Neural progenitor cell (in vitro differentiated cells): ENCODE data around the gene DNAH14. TPM values are rescaled to one million over a fixed set of nuclear protein-coding genes. Genes with fewer than 3 reads are reported as not detected.
A peak's percentile ranks its signal among the peaks of the same experiment; 100 is the strongest.
"Not testable (repeated sequence)": the region's sequence is repeated elsewhere in the genome, so short reads cannot be mapped to it uniquely, and the experiment has no call there.

Experiments
- DNase-seq: peaks from one replicate; pipeline ENCODE4 v3.0.0-alpha.2; 2016; ENCODE audit warnings: low spot score
- H2AFZ ChIP-seq: fragments of 200-600 bp; sonication (generic); replicated peaks from 2 replicates; pipeline ENCODE4 v1.6.1; 2016; ENCODE audit warnings: antibody characterized with exemption
- H3F3A ChIP-seq: fragments of 200-600 bp; sonication (generic); 2 replicates; pipeline ENCODE4 v1.6.1; 2016; ENCODE audit warnings: antibody characterized with exemption, low read depth
- H3K27ac ChIP-seq: fragments of 200-600 bp; sonication (generic); 2 replicates; pipeline ENCODE4 v1.5.1; 2016; ENCODE audit warnings: mild to moderate bottlenecking
- H3K27me3 ChIP-seq: fragments of 200-600 bp; sonication (generic); 2 replicates; pipeline ENCODE4 v1.6.1; 2016; ENCODE audit warnings: mild to moderate bottlenecking, moderate library complexity
- H3K36me3 ChIP-seq: fragments of 200-600 bp; sonication (generic); 2 replicates; pipeline ENCODE4 v1.5.1; 2016
- H3K4me1 ChIP-seq: fragments of 200-600 bp; sonication (generic); 2 replicates; pipeline ENCODE4 v1.6.1; 2016; ENCODE audit warnings: mixed run types
- H3K4me2 ChIP-seq: fragments of 200-600 bp; sonication (generic); 2 replicates; pipeline ENCODE4 v1.6.1; 2016
- H3K4me3 ChIP-seq: fragments of 200-600 bp; sonication (generic); 2 replicates; pipeline ENCODE4 v1.5.1; 2016
- H3K79me2 ChIP-seq: fragments of 200-600 bp; sonication (generic); 2 replicates; pipeline ENCODE4 v1.6.1; 2016; ENCODE audit warnings: low read depth
- H3K9ac ChIP-seq: fragments of 200-600 bp; sonication (generic); 2 replicates; pipeline ENCODE4 v1.6.1; 2016
- H3K9me3 ChIP-seq: fragments of 200-600 bp; sonication (generic); 2 replicates; pipeline ENCODE4 v1.5.1; 2016; ENCODE audit warnings: low read depth
- H4K20me1 ChIP-seq: fragments of 200-600 bp; sonication (generic); 2 replicates; pipeline ENCODE4 v1.6.1; 2016; ENCODE audit warnings: low read depth
- H3K27ac Mint-ChIP-seq: 3 replicates; pipeline ENCODE4 v1.8.0; 2021; ENCODE audit warnings: mixed read lengths
- H3K27me3 Mint-ChIP-seq: 2 replicates; pipeline ENCODE4 v1.8.0; 2022; ENCODE audit warnings: low read depth, mild to moderate bottlenecking, inconsistent platforms, moderate library complexity, mixed read lengths; ENCODE audit not compliant: insufficient read depth
- H3K36me3 Mint-ChIP-seq: 3 replicates; pipeline ENCODE4 v1.8.0; 2021; ENCODE audit warnings: mixed read lengths
- H3K4me1 Mint-ChIP-seq: 3 replicates; pipeline ENCODE4 v1.8.0; 2021; ENCODE audit warnings: mixed read lengths
- H3K4me3 Mint-ChIP-seq: 3 replicates; pipeline ENCODE4 v1.8.0; 2021; ENCODE audit warnings: mild to moderate bottlenecking, moderate library complexity, mixed read lengths
- H3K9me3 Mint-ChIP-seq: 3 replicates; pipeline ENCODE4 v1.8.0; 2020; ENCODE audit warnings: mixed read lengths
- EZH2 ChIP-seq: fragments of 200-600 bp; sonication (generic); IDR thresholded peaks from 2 replicates; pipeline ENCODE4 v1.6.1; 2017; ENCODE audit warnings: antibody characterized with exemption, mild to moderate bottlenecking, moderate library complexity
- EZH2phosphoT487 ChIP-seq: fragments of 200-600 bp; sonication (generic); IDR thresholded peaks from 2 replicates; pipeline ENCODE4 v1.6.1; 2017; ENCODE audit warnings: antibody characterized with exemption
- total RNA-seq: library from RNA; depleted of rRNA; stranded (reverse); fragments of >200 nt; gene quantifications from 2 replicates; pipeline ENCODE4 v1.2.3, GENCODE V29; 2015; ENCODE audit warnings: low replicate concordance
- TF ChIP-seq, protein P1 (sequence below): fragments of 200-600 bp; sonication (generic); IDR thresholded peaks from 2 replicates; pipeline ENCODE4 v1.5.1; 2017; ENCODE audit warnings: antibody characterized with exemption, mild to moderate bottlenecking

The DNAH14 gene
- total RNA-seq = 64.8 and 118 TPM in 2 replicates

DNA sequence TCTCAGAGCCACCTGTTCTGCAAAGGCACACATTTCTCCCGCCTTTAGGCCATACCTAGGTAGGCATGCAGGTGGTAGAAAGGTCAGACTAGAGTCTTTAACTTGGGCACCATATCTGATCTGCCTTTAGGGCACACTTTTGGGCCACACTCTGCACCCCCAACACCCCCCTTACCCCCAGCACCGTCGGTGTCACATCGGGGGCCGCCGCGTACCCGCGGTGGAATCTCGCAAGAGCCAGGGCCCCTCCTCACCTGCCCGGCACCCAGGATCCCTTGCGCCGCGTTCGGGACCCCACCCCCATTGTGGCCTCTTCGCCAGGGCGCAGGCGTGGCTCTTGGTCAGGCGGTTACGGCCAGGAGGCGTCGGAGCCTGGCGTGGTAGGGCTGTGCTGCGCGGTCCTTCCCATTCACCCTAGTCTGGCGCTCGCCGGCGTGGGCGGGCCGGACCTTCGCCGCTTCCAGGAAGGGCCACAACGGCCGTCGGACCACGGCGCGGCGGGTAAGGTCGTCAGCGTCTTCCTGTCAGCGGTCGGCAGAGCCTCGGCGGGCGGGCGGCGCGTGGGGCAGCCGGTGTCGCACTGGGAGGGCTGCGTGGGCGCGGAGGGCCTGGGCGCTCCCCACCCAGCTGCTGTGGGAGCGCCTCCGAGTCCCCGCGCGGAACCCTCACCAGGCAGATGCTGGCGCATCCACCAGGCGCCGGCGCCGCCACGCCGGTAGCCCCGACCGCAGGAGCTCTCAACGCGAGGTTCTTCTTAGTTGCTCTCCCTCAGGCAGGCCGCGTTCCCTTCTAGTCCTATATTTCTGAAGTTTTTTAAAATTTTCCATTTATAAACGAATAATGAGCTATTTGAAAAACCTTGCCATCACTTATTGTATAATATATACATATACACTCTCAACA lies at the start of gene DNAH14:
DNAH14 (plus strand) TSS at position 341 of the 903 bp plus-strand sequence. CDS start 23,028 bp downstream, outside the sequence.
- Histone ChIP-seq H3K36me3 (peaks cover 13% of the 10 kb centered on the region), H3K9ac (no peak within 1 kb of the TSS), H4K20me1 (no peaks in the 10 kb centered on the region), H2AFZ (peak within 1 kb of the TSS; percentile 96), H3K27me3 (no peaks in the 10 kb centered on the region), H3K4me1 (no peaks in the 10 kb centered on the region), H3F3A (no peaks in the 10 kb centered on the region), H3K4me2 (peak within 1 kb of the TSS; percentile 75), H3K9me3 (peaks cover 26% of the 10 kb centered on the region), H3K27ac (no peak within 1 kb of the TSS), H3K79me2 (peaks cover 42% of the 10 kb centered on the region), H3K4me3 (peak within 1 kb of the TSS; percentile 51)
- H3K36me3 Mint-ChIP-seq = peaks cover 21% of the 10 kb centered on the region
- peak; percentile 82 for DNase-seq
- H3K27me3 Mint-ChIP-seq = peaks cover 5% of the 10 kb centered on the region
- TF ChIP-seq EZH2phosphoT487 (no peak), EZH2 (no peak)
- TF ChIP-seq, protein P1, sequence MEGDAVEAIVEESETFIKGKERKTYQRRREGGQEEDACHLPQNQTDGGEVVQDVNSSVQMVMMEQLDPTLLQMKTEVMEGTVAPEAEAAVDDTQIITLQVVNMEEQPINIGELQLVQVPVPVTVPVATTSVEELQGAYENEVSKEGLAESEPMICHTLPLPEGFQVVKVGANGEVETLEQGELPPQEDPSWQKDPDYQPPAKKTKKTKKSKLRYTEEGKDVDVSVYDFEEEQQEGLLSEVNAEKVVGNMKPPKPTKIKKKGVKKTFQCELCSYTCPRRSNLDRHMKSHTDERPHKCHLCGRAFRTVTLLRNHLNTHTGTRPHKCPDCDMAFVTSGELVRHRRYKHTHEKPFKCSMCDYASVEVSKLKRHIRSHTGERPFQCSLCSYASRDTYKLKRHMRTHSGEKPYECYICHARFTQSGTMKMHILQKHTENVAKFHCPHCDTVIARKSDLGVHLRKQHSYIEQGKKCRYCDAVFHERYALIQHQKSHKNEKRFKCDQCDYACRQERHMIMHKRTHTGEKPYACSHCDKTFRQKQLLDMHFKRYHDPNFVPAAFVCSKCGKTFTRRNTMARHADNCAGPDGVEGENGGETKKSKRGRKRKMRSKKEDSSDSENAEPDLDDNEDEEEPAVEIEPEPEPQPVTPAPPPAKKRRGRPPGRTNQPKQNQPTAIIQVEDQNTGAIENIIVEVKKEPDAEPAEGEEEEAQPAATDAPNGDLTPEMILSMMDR = no peak
- H3K27ac Mint-ChIP-seq = peak within 1 kb of the TSS; percentile 53
- H3K4me1 Mint-ChIP-seq = peaks cover 3% of the 10 kb centered on the region
- peak within 1 kb of the TSS; percentile 91 for H3K4me3 Mint-ChIP-seq
- peaks cover 35% of the 10 kb centered on the region for H3K9me3 Mint-ChIP-seq

DNA sequence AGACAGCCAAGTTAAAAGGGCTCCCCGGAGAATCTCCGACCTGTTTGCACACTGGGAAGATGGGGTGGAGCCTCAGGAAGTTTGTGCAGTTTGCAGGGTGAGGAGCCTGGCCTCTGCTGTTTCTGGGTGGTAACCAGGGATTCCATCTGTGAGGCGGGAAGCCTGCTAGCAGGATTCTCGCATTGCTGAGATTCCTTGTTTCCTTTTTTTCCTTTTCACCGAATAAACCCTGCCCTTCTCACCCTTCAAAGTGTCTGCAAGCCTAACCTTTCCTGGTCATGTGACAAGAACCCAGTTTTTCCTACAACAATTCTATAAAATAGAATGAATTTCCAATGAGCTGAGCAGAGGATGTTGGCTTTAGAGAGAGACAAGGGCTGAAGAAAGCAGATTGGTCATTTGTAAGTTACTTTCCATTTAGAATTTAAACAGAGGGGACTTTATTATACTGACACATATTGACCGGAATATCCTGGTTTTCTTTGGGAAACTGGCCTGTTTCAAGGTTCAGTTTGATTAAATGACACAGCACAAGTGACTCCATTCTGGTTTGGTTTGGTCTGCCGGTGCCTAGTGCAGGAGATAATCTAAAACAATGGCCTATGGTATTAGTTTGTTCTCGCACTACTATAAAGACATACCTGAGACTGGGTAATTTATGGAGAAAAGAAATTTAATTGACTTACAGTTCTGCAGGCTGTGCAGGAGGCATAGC lies 48.7 kb upstream of the DNAH14 start:
- Histone ChIP-seq H2AFZ (peak overlapping the region; percentile 75), H4K20me1 (no peaks in the 10 kb centered on the region), H3K27ac (no peak overlapping the region), H3K36me3 (no peaks in the 10 kb centered on the region), H3K4me3 (no peak overlapping the region), H3K27me3 (no peaks in the 10 kb centered on the region), H3K79me2 (no peaks in the 10 kb centered on the region), H3F3A (peaks cover 5% of the 10 kb centered on the region), H3K9ac (no peak overlapping the region), H3K9me3 (peaks cover 4% of the 10 kb centered on the region), H3K4me1 (peaks cover 18% of the 10 kb centered on the region), H3K4me2 (peak overlapping the region; percentile 56)
- Mint-ChIP-seq H3K9me3 (peaks cover 8% of the 10 kb centered on the region), H3K4me1 (peaks cover 30% of the 10 kb centered on the region), H3K4me3 (no peak overlapping the region), H3K36me3 (peaks cover 3% of the 10 kb centered on the region), H3K27me3 (peaks cover 9% of the 10 kb centered on the region), H3K27ac (no peak overlapping the region)
- TF ChIP-seq EZH2 = no peak
- TF ChIP-seq EZH2phosphoT487 = no peak
- TF ChIP-seq, protein P1 = no peak
- peak; percentile 80 for DNase-seq

DNA sequence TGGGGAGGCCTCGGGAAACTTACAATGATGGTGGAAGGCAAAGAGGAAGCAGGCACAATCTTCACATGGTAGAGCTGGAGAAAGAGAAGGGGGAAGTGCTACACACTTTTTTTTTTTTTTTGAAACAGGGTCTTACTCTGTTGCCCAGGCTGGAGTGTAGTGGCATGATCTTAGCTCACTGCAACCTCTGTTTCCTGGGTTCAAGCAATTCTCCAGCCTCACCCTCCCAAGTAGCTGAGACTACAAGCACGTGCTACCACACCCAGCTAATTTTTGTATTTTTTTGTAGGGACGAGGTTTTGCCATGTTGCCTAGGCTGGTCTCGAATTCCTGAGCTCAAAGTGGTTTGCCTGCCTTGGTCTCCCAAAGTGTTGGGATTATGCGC lies 48.2 kb upstream of the DNAH14 start:
- not testable (repeated sequence) for H3K79me2 ChIP-seq, H3K27ac Mint-ChIP-seq, H3K27ac ChIP-seq, H3K9ac ChIP-seq, H3K27me3 ChIP-seq, H4K20me1 ChIP-seq, H3K4me3 ChIP-seq, H3K36me3 ChIP-seq, H3K27me3 Mint-ChIP-seq, DNase-seq, H3F3A ChIP-seq, H3K4me3 Mint-ChIP-seq, H3K36me3 Mint-ChIP-seq, H3K9me3 ChIP-seq
- Mint-ChIP-seq H3K9me3 (peaks cover 10% of the 10 kb centered on the region), H3K4me1 (peaks cover 25% of the 10 kb centered on the region)
- peak overlapping the region; percentile 56 for H3K4me2 ChIP-seq
- H3K4me1 ChIP-seq = peaks cover 18% of the 10 kb centered on the region
- peak overlapping the region; percentile 75 for H2AFZ ChIP-seq
